Upper lobe of left lung (tissue), 6 donors: Measurements from ENCODE around the gene DDRGK1. TPM values are rescaled to one million over a fixed set of nuclear protein-coding genes. Genes with fewer than 3 reads are reported as not detected.
"Not testable (repeated sequence)": the region's sequence is repeated elsewhere in the genome, so short reads cannot be mapped to it uniquely, and the experiment has no call there.

Source experiments
- ATAC-seq, 2 donors: fragments of 200-7000 bp; cut with Tn5 transposase; one replicate each; pipeline ENCODE4 v1.9.1; 2022; ENCODE audit warnings: mild to moderate bottlenecking in 2 of 2, moderate library complexity in 2 of 2; ENCODE audit not compliant: low FRiP score in 2 of 2
- DNase-seq, 2 donors: peaks; one replicate each; pipeline ENCODE4 v3.0.0-alpha.2; 2019 to 2020
- H3K27ac ChIP-seq, 4 donors: fragments of 200-600 bp; sonication (generic); one replicate each; pipeline ENCODE4 v1.5.1; 2016 to 2019
- H3K27me3 ChIP-seq, 4 donors: fragments of 200-600 bp; sonication (generic); one replicate each; pipeline ENCODE4 v1.5.1; 2017 to 2019
- H3K36me3 ChIP-seq, 4 donors: fragments of 200-600 bp; sonication (generic); one replicate each; pipeline ENCODE4 v1.5.1; 2016 to 2019
- H3K4me1 ChIP-seq, 4 donors: fragments of 200-600 bp; sonication (generic); one replicate each; pipeline ENCODE4 v1.5.1; 2018 to 2019
- H3K4me3 ChIP-seq, 4 donors: fragments of 200-600 bp; sonication (generic); one replicate each; pipeline ENCODE4 v1.5.1; 2017 to 2019; ENCODE audit warnings: mild to moderate bottlenecking in 2 of 4, moderate library complexity in 1 of 4
- H3K9me3 ChIP-seq, 4 donors: fragments of 200-600 bp; sonication (generic); one replicate each; pipeline ENCODE4 v1.5.1; 2018 to 2019
- CTCF ChIP-seq, 6 experiments: fragments of 450-650 bp in 4 of 6; fragments of 200-600 bp in 2 of 6; sonication (generic) in 2 of 6; IDR thresholded peaks; one replicate each; pipeline ENCODE4 v1.5.1; 2016 to 2019; ENCODE audit warnings: antibody characterized with exemption in 6 of 6
- EP300 ChIP-seq, 4 donors: sonication (generic); formaldehyde crosslinking; IDR thresholded peaks; one replicate each; pipeline ENCODE4 v1.5.1; 2017; ENCODE audit warnings: antibody characterized with exemption in 4 of 4, control low read depth in 2 of 4
- POLR2A ChIP-seq, 4 donors: fragments of 450-650 bp; IDR thresholded peaks; one replicate each; pipeline ENCODE4 v1.5.1; 2016 to 2017; ENCODE audit warnings: antibody characterized with exemption in 4 of 4, mild to moderate bottlenecking in 2 of 4
- POLR2AphosphoS5 ChIP-seq, 2 donors: sonication (generic); formaldehyde crosslinking; IDR thresholded peaks; one replicate each; pipeline ENCODE4 v1.5.1; 2017; ENCODE audit warnings: antibody characterized with exemption in 2 of 2
- WGBS, 2 donors: methylation state at CpG; one replicate each; pipeline ENCODE4 v1.1.5; 2017 to 2018; 5-methylcytosine and 5-hydroxymethylcytosine counted together
- total RNA-seq, 6 donors: library from RNA; depleted of rRNA in 4 of 6; stranded (reverse); fragments of >200 nt in 4 of 6; gene quantifications; one replicate each; pipeline versions ENCODE4 v1.1.0 to v1.2.1, GENCODE V29; 2016 to 2021
- donor health status: DM: no; HTN: no; CAD: no; lungs with moderate emphysema.
- donor health status: DM: no; HTN: yes; CAD: no; lungs with severe emphysema.

The DDRGK1 gene
- total RNA-seq, 6 donors from 2014 or later, result 90.2 to 192 (median 110) TPM

- Histone ChIP-seq H3K36me3 (peaks cover 37 to 74% (median 65%) of the 10 kb centered on the region in 4 donors), H3K4me1 (no peaks in the 10 kb centered on the region), H3K27me3 (no peaks in the 10 kb centered on the region), H3K27ac (no peak overlapping the region), H3K9me3 (no peaks in the 10 kb centered on the region), H3K4me3 (no peak overlapping the region)
- WGBS, 2 donors, result 84 to 94% methylated on average over 9 to 12 of the region's 14 CpGs
- no peak for TF ChIP-seq POLR2A (IDR thresholded peaks at IDR 0.05)
- TF ChIP-seq POLR2AphosphoS5 (IDR thresholded peaks at IDR 0.05), result no peak
- TF ChIP-seq CTCF (IDR thresholded peaks at IDR 0.05), result no peak
- no peak for TF ChIP-seq EP300 (IDR thresholded peaks at IDR 0.05)
- DNase-seq, result no peak
- ATAC-seq, result no peak
Observed at GRCh38 chr20:3190681-3191111, 13.8 kb downstream of the DDRGK1 start.

- peaks cover 31 to 64% (median 55%) of the 10 kb centered on the region in 4 donors for H3K36me3 ChIP-seq
- 84 to 88% methylated on average over 4 of the region's 4 CpGs for WGBS, 2 donors
- TF ChIP-seq EP300 (IDR thresholded peaks at IDR 0.05) (no peak), POLR2AphosphoS5 (IDR thresholded peaks at IDR 0.05) (no peak), CTCF (IDR thresholded peaks at IDR 0.05) (no peak), POLR2A (IDR thresholded peaks at IDR 0.05) (no peak)
- no peaks in the 10 kb centered on the region for H3K27me3 ChIP-seq
- no peak overlapping the region for H3K4me3 ChIP-seq
- no peak overlapping the region for H3K27ac ChIP-seq
- no peaks in the 10 kb centered on the region for H3K4me1 ChIP-seq
- ATAC-seq, result no peak
- H3K9me3 ChIP-seq, result no peaks in the 10 kb centered on the region
- no peak for DNase-seq
Observed at GRCh38 chr20:3189561-3190131, 14.8 kb downstream of the DDRGK1 start.

- no peak overlapping the region for H3K4me3 ChIP-seq
- 83 to 92% methylated on average over 3 of the region's 3 CpGs for WGBS, 2 donors
- no peaks in the 10 kb centered on the region for H3K27me3 ChIP-seq
- DNase-seq, result no peak
- H3K36me3 ChIP-seq, result peaks cover 24 to 56% (median 48%) of the 10 kb centered on the region in 4 donors
- no peak for TF ChIP-seq EP300 (IDR thresholded peaks at IDR 0.05)
- no peak for TF ChIP-seq POLR2A (IDR thresholded peaks at IDR 0.05)
- no peak for TF ChIP-seq CTCF (IDR thresholded peaks at IDR 0.05)
- no peak for TF ChIP-seq POLR2AphosphoS5 (IDR thresholded peaks at IDR 0.05)
- no peaks in the 10 kb centered on the region for H3K9me3 ChIP-seq
- H3K4me1 ChIP-seq, result no peaks in the 10 kb centered on the region
- no peak for ATAC-seq
- H3K27ac ChIP-seq, result no peak overlapping the region
Observed at GRCh38 chr20:3188823-3189413, 15.6 kb downstream of the DDRGK1 start.

GRCh38 chr20:3187861-3188260 is 16.6 kb downstream of the DDRGK1 start:
- H3K9me3 ChIP-seq, ATAC-seq, DNase-seq, H3K27ac ChIP-seq, H3K4me1 ChIP-seq, H3K4me3 ChIP-seq, H3K27me3 ChIP-seq: not testable (repeated sequence)
- WGBS, 2 donors, result 96% methylated on average over 9 of the region's 9 CpGs
- peaks cover 16 to 46% (median 38%) of the 10 kb centered on the region in 4 donors for H3K36me3 ChIP-seq

GRCh38 chr20:3183896-3184612 is 20.4 kb downstream of the DDRGK1 start:
- no peaks in the 10 kb centered on the region for H3K9me3 ChIP-seq
- ATAC-seq, result no peak
- H3K27ac ChIP-seq, result no peak overlapping the region
- WGBS, 2 donors, result 92 to 94% methylated on average over 3 of the region's 3 CpGs
- TF ChIP-seq EP300 (IDR thresholded peaks at IDR 0.05) (no peak), POLR2AphosphoS5 (IDR thresholded peaks at IDR 0.05) (no peak), CTCF (IDR thresholded peaks at IDR 0.05) (no peak), POLR2A (IDR thresholded peaks at IDR 0.05) (no peak)
- no peak overlapping the region for H3K4me3 ChIP-seq
- H3K36me3 ChIP-seq, result peaks cover 0 to 8% (median 2%) of the 10 kb centered on the region in 4 donors
- DNase-seq, result no peak
- H3K4me1 ChIP-seq, result peaks cover 0 to 6% (median 4%) of the 10 kb centered on the region in 4 donors
- H3K27me3 ChIP-seq, result no peaks in the 10 kb centered on the region

- H3K4me1 ChIP-seq, DNase-seq, H3K4me3 ChIP-seq, H3K36me3 ChIP-seq, ATAC-seq, H3K27me3 ChIP-seq, H3K9me3 ChIP-seq, H3K27ac ChIP-seq: not testable (repeated sequence)
- WGBS, 2 donors, result 91 to 98% methylated on average over 5 of the region's 5 CpGs
Observed at GRCh38 chr20:3182429-3182828, 22.1 kb downstream of the DDRGK1 start.
